Urinary bladder (tissue), 4 donors: ENCODE results near the gene ANO10. TPM values are rescaled to one million over a fixed set of nuclear protein-coding genes. Genes with fewer than 3 reads are reported as not detected.
A peak's percentile ranks its signal among the peaks of the same experiment; 100 is the strongest.
"Not testable (repeated sequence)": the region's sequence is repeated elsewhere in the genome, so short reads cannot be mapped to it uniquely, and the experiment has no call there.

Source experiments
- DNase-seq: peaks from one replicate; pipeline ENCODE4 v3.0.0-alpha.2; 2015; ENCODE audit errors: extremely low spot score
- H3K27ac ChIP-seq: one replicate; pipeline ENCODE4 v1.5.1; 2013; ENCODE audit warnings: low read depth, mild to moderate bottlenecking, moderate library complexity
- H3K36me3 ChIP-seq: one replicate; pipeline ENCODE4 v1.6.1; 2013; ENCODE audit warnings: mild to moderate bottlenecking, moderate library complexity; ENCODE audit not compliant: insufficient read depth
- H3K4me1 ChIP-seq: one replicate; pipeline ENCODE4 v1.6.1; 2013; ENCODE audit warnings: mild to moderate bottlenecking, moderate library complexity; ENCODE audit not compliant: insufficient read depth
- H3K4me3 ChIP-seq: one replicate; pipeline ENCODE4 v1.5.1; 2013; ENCODE audit warnings: low read depth, low read length
- WGBS: extraction: QIAGEN DNeasy Blood & Tissue Kit; methylation state at CpG from one replicate; pipeline ENCODE4 v1.1.7; 2013; 5-methylcytosine and 5-hydroxymethylcytosine counted together
- polyA plus RNA-seq: library from polyadenylated mRNA; stranded (reverse); fragments of 200-250 nt; gene quantifications from one replicate; pipeline ENCODE4 v1.2.3, GENCODE V29; 2013
- total RNA-seq: library from RNA; depleted of rRNA; stranded (reverse); fragments of >200 nt; gene quantifications from one replicate; pipeline ENCODE4 v1.2.3, GENCODE V29; 2014
- donor health status: healthy with polysubstance abuse.
- donor health status: healthy.

ANO10 gene
- 33.3 TPM for total RNA-seq
- 25.1 TPM for polyA plus RNA-seq

- Histone ChIP-seq H3K27ac (peak within 1 kb of the TSS; percentile 79), H3K4me3 (peak within 1 kb of the TSS; percentile 70), H3K36me3 (no peaks in the 10 kb centered on the region), H3K4me1 (no peaks in the 10 kb centered on the region)
- under 1% methylated on average over 80 of the region's 80 CpGs for WGBS
- peak; percentile 97 for DNase-seq
Measured at GRCh38 chr3:43621656-43622432, at the start of gene ANO10. Gene ANO10 (minus strand): TSS chr3:43622011. CDS start chr3:43605852, 16,159 bp downstream.

- no peak overlapping the region for H3K27ac ChIP-seq
- WGBS: 73% methylated on average over 5 of the region's 5 CpGs
- H3K4me3 ChIP-seq: no peak overlapping the region
- H3K36me3 ChIP-seq: no peaks in the 10 kb centered on the region
- no peaks in the 10 kb centered on the region for H3K4me1 ChIP-seq
- no peak for DNase-seq
Measured at GRCh38 chr3:43670635-43671522, 49.1 kb upstream of the ANO10 start.

GRCh38 chr3:43665011-43665410 lies 43.2 kb upstream of the ANO10 start:
- H3K4me3 ChIP-seq, H3K4me1 ChIP-seq, H3K27ac ChIP-seq, DNase-seq, H3K36me3 ChIP-seq: not testable (repeated sequence)
- 95% methylated on average over 3 of the region's 3 CpGs for WGBS

- H3K4me3 ChIP-seq, H3K27ac ChIP-seq, DNase-seq, H3K36me3 ChIP-seq, H3K4me1 ChIP-seq: not testable (repeated sequence)
- 90% methylated on average over 1 of the region's 1 CpG for WGBS
Measured at GRCh38 chr3:43661376-43661775, 39.6 kb upstream of the ANO10 start.

GRCh38 chr3:43659250-43659880 lies 37.6 kb upstream of the ANO10 start:
- Histone ChIP-seq H3K27ac (no peak overlapping the region), H3K4me3 (no peak overlapping the region), H3K4me1 (no peaks in the 10 kb centered on the region), H3K36me3 (no peaks in the 10 kb centered on the region)
- WGBS: 86% methylated on average over 13 of the region's 13 CpGs
- DNase-seq: no peak

GRCh38 chr3:43656390-43656789 lies 34.6 kb upstream of the ANO10 start:
- not testable (repeated sequence) for DNase-seq, H3K4me1 ChIP-seq, H3K27ac ChIP-seq, H3K36me3 ChIP-seq, H3K4me3 ChIP-seq
- 96% methylated on average over 22 of the region's 22 CpGs for WGBS

- H3K4me3 ChIP-seq: no peak overlapping the region
- no peaks in the 10 kb centered on the region for H3K4me1 ChIP-seq
- no peak for DNase-seq
- H3K36me3 ChIP-seq: no peaks in the 10 kb centered on the region
- WGBS: 41% methylated on average over 1 of the region's 1 CpG
- no peak overlapping the region for H3K27ac ChIP-seq
Measured at GRCh38 chr3:43650345-43650744, 28.5 kb upstream of the ANO10 start.

GRCh38 chr3:43649365-43649968 lies 27.7 kb upstream of the ANO10 start:
- H3K27ac ChIP-seq: no peak overlapping the region
- DNase-seq: no peak
- H3K4me3 ChIP-seq: no peak overlapping the region
- H3K4me1 ChIP-seq: no peaks in the 10 kb centered on the region
- no peaks in the 10 kb centered on the region for H3K36me3 ChIP-seq
- 39% methylated on average over 6 of the region's 6 CpGs for WGBS

- Histone ChIP-seq H3K4me1 (no peaks in the 10 kb centered on the region), H3K4me3 (no peak overlapping the region), H3K27ac (no peak overlapping the region), H3K36me3 (no peaks in the 10 kb centered on the region)
- no peak for DNase-seq
- WGBS: 72% methylated on average over 3 of the region's 3 CpGs
Measured at GRCh38 chr3:43648957-43649356, 27.1 kb upstream of the ANO10 start.

GRCh38 chr3:43647331-43648166 lies 25.7 kb upstream of the ANO10 start:
- no peak for DNase-seq
- no peaks in the 10 kb centered on the region for H3K36me3 ChIP-seq
- no peak overlapping the region for H3K27ac ChIP-seq
- WGBS: 80% methylated on average over 6 of the region's 6 CpGs
- no peaks in the 10 kb centered on the region for H3K4me1 ChIP-seq
- H3K4me3 ChIP-seq: no peak overlapping the region

- WGBS: 94% methylated on average over 2 of the region's 2 CpGs
Measured at GRCh38 chr3:43644443-43644842, 22.6 kb upstream of the ANO10 start.

GRCh38 chr3:43641306-43642114 lies 19.7 kb upstream of the ANO10 start:
- Histone ChIP-seq H3K27ac (peak overlapping the region; percentile 5), H3K36me3 (no peaks in the 10 kb centered on the region), H3K4me3 (no peak overlapping the region), H3K4me1 (no peaks in the 10 kb centered on the region)
- WGBS: 85% methylated on average over 4 of the region's 4 CpGs
- DNase-seq: no peak

More at GRCh38 chr3:43644443-43644842, 22.6 kb upstream of the ANO10 start:
- DNase-seq: no peak
- Histone ChIP-seq H3K27ac (no peak overlapping the region), H3K36me3 (no peaks in the 10 kb centered on the region), H3K4me1 (no peaks in the 10 kb centered on the region), H3K4me3 (no peak overlapping the region)
